Fibroblast of lung (primary cell): ENCODE results near the gene TESK1. TPM values are rescaled to one million over a fixed set of nuclear protein-coding genes. Genes with fewer than 3 reads are reported as not detected.
A peak's percentile ranks its signal among the peaks of the same experiment; 100 is the strongest.

Experiments used
- DNase-seq, 2 donors: peaks; one replicate each; pipeline versions ENCODE4 v3.0.0 to v3.0.0-alpha.2; 2010; ENCODE audit warnings: low read depth in 2 of 2
- H2AFZ ChIP-seq: 2 replicates; pipeline ENCODE4 v1.5.1; 2012; ENCODE audit warnings: low read length, control low read depth, inconsistent platforms
- H3K27ac ChIP-seq: 2 replicates; pipeline ENCODE4 v1.5.1; 2011; ENCODE audit warnings: low read length, control low read depth; ENCODE audit not compliant: insufficient read depth
- H3K27me3 ChIP-seq: 2 replicates; pipeline ENCODE4 v1.5.1; 2011; ENCODE audit warnings: mild to moderate bottlenecking, low read length; ENCODE audit not compliant: control insufficient read depth, insufficient read depth
- H3K36me3 ChIP-seq: 2 replicates; pipeline ENCODE4 v1.5.1; 2011; ENCODE audit warnings: low read length; ENCODE audit not compliant: control insufficient read depth, insufficient read depth
- H3K4me1 ChIP-seq: 2 replicates; pipeline ENCODE4 v1.5.1; 2011; ENCODE audit warnings: low read length; ENCODE audit not compliant: control insufficient read depth, insufficient read depth; ENCODE audit errors: extremely low read depth
- H3K4me2 ChIP-seq: 2 replicates; pipeline ENCODE4 v1.5.1; 2011; ENCODE audit warnings: low read length, control low read depth; ENCODE audit not compliant: insufficient read depth; ENCODE audit errors: extremely low read depth
- H3K4me3 ChIP-seq, 4 experiments: fragments of 200-600 bp in 1 of 4; sonication (generic) in 1 of 4; replicated peaks in 1 of 4; 2 replicates each; pipeline ENCODE4 v1.5.1; 2011 to 2016; ENCODE audit warnings: low read length in 4 of 4, low read depth in 3 of 4, mild to moderate bottlenecking in 3 of 4, control low read depth in 2 of 4, inconsistent platforms in 1 of 4, mixed read lengths in 1 of 4; ENCODE audit not compliant: insufficient read depth in 1 of 4; ENCODE audit errors: control extremely low read depth in 1 of 4
- H3K79me2 ChIP-seq: 2 replicates; pipeline ENCODE4 v1.5.1; 2012; ENCODE audit warnings: mild to moderate bottlenecking, low read length, inconsistent platforms; ENCODE audit not compliant: control insufficient read depth, insufficient read depth
- H3K9ac ChIP-seq: 2 replicates; pipeline ENCODE4 v1.5.1; 2011; ENCODE audit warnings: mild to moderate bottlenecking, low read length, control low read depth; ENCODE audit not compliant: insufficient read depth
- H3K9me3 ChIP-seq: 2 replicates; pipeline ENCODE4 v1.5.1; 2012; ENCODE audit warnings: low read depth, low read length; ENCODE audit not compliant: control insufficient read depth, insufficient read depth
- H4K20me1 ChIP-seq: 2 replicates; pipeline ENCODE4 v1.5.1; 2011; ENCODE audit warnings: low read length; ENCODE audit not compliant: control insufficient read depth, insufficient read depth; ENCODE audit errors: extremely low read depth
- EZH2 ChIP-seq: IDR thresholded peaks from 2 replicates; pipeline ENCODE4 v1.5.1; 2012; ENCODE audit warnings: low read length, control low read depth, mild to moderate bottlenecking; ENCODE audit errors: missing control alignments
- polyA minus RNA-seq: library from RNA; depleted of rRNA, polyadenylated mRNA; stranded (reverse); fragments of >200 nt; gene quantifications from 2 replicates; pipeline ENCODE4 v1.2.3, GENCODE V29; 2011; ENCODE audit warnings: low replicate concordance
- polyA plus RNA-seq, 2 donors: library from polyadenylated mRNA; depleted of rRNA in 1 of 2; stranded (reverse) in 1 of 2; unstranded in 1 of 2; fragments of >200 nt; gene quantifications; 2 replicates each; pipeline ENCODE4 v1.2.1, GENCODE V29; 2011 to 2012; ENCODE audit warnings: missing spikeins in 1 of 2
- total RNA-seq: library from RNA; depleted of rRNA; stranded (reverse); fragments of >200 nt; gene quantifications from 2 replicates; pipeline ENCODE4 v1.2.1, GENCODE V29; 2014
- TF ChIP-seq, protein P1 (sequence below), 2 donors: IDR thresholded peaks in 1 of 2; conservative IDR thresholded peaks in 1 of 2; 1 replicate in 1 of 2; 2 replicates in 1 of 2; pipeline ENCODE4 v1.5.1; 2011 to 2012; ENCODE audit warnings: low read length in 2 of 2, control low read depth in 1 of 2, inconsistent platforms in 1 of 2, low read depth in 1 of 2, mild to moderate bottlenecking in 1 of 2

TESK1 gene, protein sequence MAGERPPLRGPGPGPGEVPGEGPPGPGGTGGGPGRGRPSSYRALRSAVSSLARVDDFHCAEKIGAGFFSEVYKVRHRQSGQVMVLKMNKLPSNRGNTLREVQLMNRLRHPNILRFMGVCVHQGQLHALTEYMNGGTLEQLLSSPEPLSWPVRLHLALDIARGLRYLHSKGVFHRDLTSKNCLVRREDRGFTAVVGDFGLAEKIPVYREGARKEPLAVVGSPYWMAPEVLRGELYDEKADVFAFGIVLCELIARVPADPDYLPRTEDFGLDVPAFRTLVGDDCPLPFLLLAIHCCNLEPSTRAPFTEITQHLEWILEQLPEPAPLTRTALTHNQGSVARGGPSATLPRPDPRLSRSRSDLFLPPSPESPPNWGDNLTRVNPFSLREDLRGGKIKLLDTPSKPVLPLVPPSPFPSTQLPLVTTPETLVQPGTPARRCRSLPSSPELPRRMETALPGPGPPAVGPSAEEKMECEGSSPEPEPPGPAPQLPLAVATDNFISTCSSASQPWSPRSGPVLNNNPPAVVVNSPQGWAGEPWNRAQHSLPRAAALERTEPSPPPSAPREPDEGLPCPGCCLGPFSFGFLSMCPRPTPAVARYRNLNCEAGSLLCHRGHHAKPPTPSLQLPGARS
- total RNA-seq (9.4 and 10.5 TPM in 2 replicates), polyA plus RNA-seq (12.0 and 12.5 TPM in 2 replicates), polyA minus RNA-seq (27.2 and 32.0 TPM in 2 replicates)
- polyA plus RNA-seq (2012): 16.5 and 19.0 TPM in 2 replicates

DNA sequence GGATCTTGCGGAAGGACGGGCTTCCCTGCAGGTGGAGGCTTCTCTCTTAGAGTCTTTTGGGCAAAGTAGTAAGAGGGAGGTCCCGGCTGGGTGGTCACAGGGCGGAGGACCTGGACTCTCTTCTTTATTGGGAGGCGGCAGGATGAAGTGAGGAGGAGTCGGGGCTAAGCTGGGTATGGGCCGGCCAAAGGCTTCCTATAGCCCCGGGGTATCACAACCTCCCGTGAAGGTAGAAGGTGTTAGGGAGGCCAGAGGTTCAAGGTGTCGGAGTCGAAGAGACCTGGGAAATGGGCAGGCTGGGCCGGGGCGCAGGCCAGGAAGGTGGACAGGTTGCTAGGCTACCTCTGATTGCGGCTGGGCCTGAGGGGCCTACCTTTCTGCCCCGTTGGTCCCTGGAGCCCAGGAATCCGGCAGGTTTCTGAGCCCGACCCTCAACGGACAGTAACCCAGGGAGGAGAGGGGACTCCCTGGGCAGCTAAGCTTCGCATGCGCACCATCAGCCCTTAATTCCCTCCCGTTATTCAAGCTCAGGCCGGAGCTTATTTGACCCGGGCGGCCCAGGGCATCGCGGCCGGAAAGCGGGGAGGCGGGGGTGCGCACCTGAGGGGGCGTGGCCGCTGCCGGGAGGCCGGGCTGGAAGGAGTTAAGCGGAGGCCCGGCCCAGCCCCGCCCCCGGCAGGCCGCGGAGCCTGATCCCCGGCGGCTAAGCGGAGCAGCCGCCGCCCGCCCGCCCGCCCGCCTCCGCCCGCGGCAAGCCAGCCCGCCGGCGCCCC, at the start of gene TESK1:
Gene TESK1 (plus strand): TSS at position 685 of the 773 bp plus-strand sequence. CDS start 358 bp downstream, outside the sequence.
- no peaks in the 10 kb centered on the region for H3K27me3 ChIP-seq
- peak; percentile 49 to 54 for DNase-seq
- H2AFZ ChIP-seq: peak within 1 kb of the TSS; percentile 73
- H3K4me2 ChIP-seq: peak within 1 kb of the TSS; percentile 96
- no peaks in the 10 kb centered on the region for H3K9me3 ChIP-seq
- H3K9ac ChIP-seq: peak within 1 kb of the TSS; percentile 65
- H3K36me3 ChIP-seq: no peaks in the 10 kb centered on the region
- H3K79me2 ChIP-seq: peaks cover 8% of the 10 kb centered on the region
- peak within 1 kb of the TSS; percentile 46 for H3K27ac ChIP-seq
- H4K20me1 ChIP-seq: no peaks in the 10 kb centered on the region
- H3K4me1 ChIP-seq: peaks cover 6% of the 10 kb centered on the region
- TF ChIP-seq, protein P1, sequence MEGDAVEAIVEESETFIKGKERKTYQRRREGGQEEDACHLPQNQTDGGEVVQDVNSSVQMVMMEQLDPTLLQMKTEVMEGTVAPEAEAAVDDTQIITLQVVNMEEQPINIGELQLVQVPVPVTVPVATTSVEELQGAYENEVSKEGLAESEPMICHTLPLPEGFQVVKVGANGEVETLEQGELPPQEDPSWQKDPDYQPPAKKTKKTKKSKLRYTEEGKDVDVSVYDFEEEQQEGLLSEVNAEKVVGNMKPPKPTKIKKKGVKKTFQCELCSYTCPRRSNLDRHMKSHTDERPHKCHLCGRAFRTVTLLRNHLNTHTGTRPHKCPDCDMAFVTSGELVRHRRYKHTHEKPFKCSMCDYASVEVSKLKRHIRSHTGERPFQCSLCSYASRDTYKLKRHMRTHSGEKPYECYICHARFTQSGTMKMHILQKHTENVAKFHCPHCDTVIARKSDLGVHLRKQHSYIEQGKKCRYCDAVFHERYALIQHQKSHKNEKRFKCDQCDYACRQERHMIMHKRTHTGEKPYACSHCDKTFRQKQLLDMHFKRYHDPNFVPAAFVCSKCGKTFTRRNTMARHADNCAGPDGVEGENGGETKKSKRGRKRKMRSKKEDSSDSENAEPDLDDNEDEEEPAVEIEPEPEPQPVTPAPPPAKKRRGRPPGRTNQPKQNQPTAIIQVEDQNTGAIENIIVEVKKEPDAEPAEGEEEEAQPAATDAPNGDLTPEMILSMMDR (conservative IDR thresholded peaks at IDR 0.05 in 1 of 2, IDR thresholded peaks at IDR 0.05 in 1 of 2; ENCODE audit: low read depth in 1 of 2, low read length in 2 of 2): no peak
- no peak for TF ChIP-seq EZH2
- H3K4me3 ChIP-seq: peak within 1 kb of the TSS; percentile 53 to 92 (median 74)

DNA sequence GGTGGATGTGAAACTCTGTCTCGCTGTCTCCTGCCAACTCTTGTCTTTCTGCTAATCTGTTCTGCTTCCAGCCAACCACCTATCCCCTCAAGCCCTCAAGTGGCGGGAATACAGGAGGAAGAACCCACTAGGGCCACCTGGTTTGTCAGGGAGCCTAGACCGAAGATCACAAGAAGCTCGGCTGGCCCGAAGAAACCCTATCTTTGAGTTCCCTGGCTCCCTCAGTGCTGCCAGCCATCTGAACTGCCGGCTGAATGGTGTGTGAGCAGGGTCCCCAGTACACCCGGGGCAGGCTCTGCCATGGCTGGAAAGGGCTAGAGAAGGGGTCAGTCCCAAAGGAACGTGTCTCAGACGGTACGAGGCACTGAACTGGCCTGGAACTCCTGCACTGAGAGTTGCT, 49.2 kb upstream of the TESK1 start:
- Histone ChIP-seq H3K36me3 (peaks cover 28% of the 10 kb centered on the region), H3K27ac (no peak overlapping the region), H3K79me2 (peaks cover 23% of the 10 kb centered on the region), H3K4me2 (no peak overlapping the region), H3K4me3 (no peak overlapping the region), H2AFZ (no peak overlapping the region), H4K20me1 (no peaks in the 10 kb centered on the region), H3K9me3 (no peaks in the 10 kb centered on the region), H3K9ac (no peak overlapping the region), H3K27me3 (no peaks in the 10 kb centered on the region), H3K4me1 (peaks cover 5% of the 10 kb centered on the region)
- DNase-seq: no peak
- TF ChIP-seq EZH2: no peak
- TF ChIP-seq, protein P1 (conservative IDR thresholded peaks at IDR 0.05 in 1 of 2, IDR thresholded peaks at IDR 0.05 in 1 of 2; ENCODE audit: low read depth in 1 of 2, low read length in 2 of 2): no peak

DNA sequence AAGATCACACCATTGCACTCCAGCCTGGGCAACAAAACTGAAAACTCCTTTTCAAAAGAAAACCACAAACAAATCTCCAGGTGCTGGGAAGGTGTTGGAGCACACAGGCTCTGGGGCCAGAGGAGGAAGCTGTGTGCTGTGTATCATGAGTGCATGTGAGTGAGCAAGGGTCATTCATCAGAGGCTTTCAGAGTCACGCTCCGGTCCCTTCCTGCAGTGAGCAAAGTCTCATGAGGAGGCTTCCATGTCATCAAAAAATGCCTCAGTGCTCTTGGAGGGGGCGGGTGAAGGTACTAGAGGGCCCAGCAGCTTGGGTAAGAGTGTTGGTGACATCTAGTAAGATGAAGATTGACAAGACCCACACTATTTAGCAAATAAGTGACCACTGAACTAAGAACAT, 48.3 kb upstream of the TESK1 start:
- Histone ChIP-seq H3K4me2 (no peak overlapping the region), H3K27me3 (no peaks in the 10 kb centered on the region), H3K4me1 (peaks cover 5% of the 10 kb centered on the region), H3K36me3 (peaks cover 30% of the 10 kb centered on the region), H3K79me2 (peaks cover 17% of the 10 kb centered on the region), H3K9ac (no peak overlapping the region), H3K27ac (no peak overlapping the region), H4K20me1 (no peaks in the 10 kb centered on the region), H3K4me3 (no peak overlapping the region), H3K9me3 (no peaks in the 10 kb centered on the region), H2AFZ (no peak overlapping the region)
- DNase-seq: no peak
- no peak for TF ChIP-seq EZH2
- TF ChIP-seq, protein P1 (conservative IDR thresholded peaks at IDR 0.05 in 1 of 2, IDR thresholded peaks at IDR 0.05 in 1 of 2; ENCODE audit: low read depth in 1 of 2, low read length in 2 of 2): no peak
